HepG2 (cell line): ENCODE measurements around the gene BANK1. TPM values are rescaled to one million over a fixed set of nuclear protein-coding genes. Genes with fewer than 3 reads are reported as not detected.

Source experiments
- ATAC-seq: fragments of 200-7000 bp; cut with Tn5 transposase; 3 replicates; pipeline ENCODE4 v1.9.1; 2020; ENCODE audit warnings: mild to moderate bottlenecking, moderate library complexity
- BruUV-seq: library from RNA; stranded (reverse); fragments of 400-500 nt; replicated peaks from 2 replicates; lab custom pipeline; 2021; lab: Mats Ljungman, UMichigan
- CTCF ChIA-PET: fragments of 300-600 bp; formaldehyde crosslinking; extraction: SDS; loops from one replicate; lab custom pipeline; 2021; ENCODE audit warnings: low total read pairs, inconsistent platforms, low intra/inter-chr PET ratio; lab: Yijun Ruan, JAX
- POLR2A ChIA-PET: fragments of 350-600 bp; sonication (Branson Sonifier 250); formaldehyde crosslinking; loops from one replicate; lab custom pipeline; 2020; ENCODE audit warnings: antibody characterized with exemption, inconsistent platforms; lab: Yijun Ruan, JAX
- DNase-seq: peaks from one replicate; pipeline ENCODE4 v3.0.0-alpha.2; 2015; ENCODE audit warnings: low spot score
- FAIRE-seq: peaks from 3 replicates; lab custom pipeline; 2011; peaks lifted over from hg19 to GRCh38; lab: Jason Lieb, UNC
- H2AFZ ChIP-seq: one replicate; pipeline ENCODE4 v1.6.1; 2011; ENCODE audit warnings: low read length, inconsistent platforms
- H3K27ac ChIP-seq: fragments of 300-600 bp; 3 replicates; pipeline ENCODE4 v1.8.0; 2011; ENCODE audit warnings: mixed run types, mild to moderate bottlenecking, mixed read lengths, low read length, inconsistent platforms; ENCODE audit not compliant: insufficient read depth; ENCODE audit errors: extremely low read length
- H3K27me3 ChIP-seq, 2 experiments: fragments of 200-600 bp in 1 of 2; 2 replicates in 1 of 2; 3 replicates in 1 of 2; pipeline versions ENCODE4 v1.6.0 to v1.8.0; 2011; ENCODE audit warnings: low read length in 2 of 2, mild to moderate bottlenecking in 2 of 2, moderate library complexity in 2 of 2, inconsistent platforms in 1 of 2; ENCODE audit not compliant: insufficient read depth in 2 of 2, control insufficient read depth in 1 of 2
- H3K36me3 ChIP-seq, 2 experiments: fragments of 200-600 bp in 1 of 2; replicated peaks in 1 of 2; 2 replicates in 1 of 2; 3 replicates in 1 of 2; pipeline versions ENCODE4 v1.5.1 to v1.8.0; 2011; ENCODE audit warnings: low read length in 2 of 2, inconsistent platforms in 1 of 2; ENCODE audit not compliant: insufficient read depth in 2 of 2, control insufficient read depth in 1 of 2
- H3K4me1 ChIP-seq: 2 replicates; pipeline ENCODE4 v1.5.1; 2012; ENCODE audit warnings: low read length, inconsistent platforms; ENCODE audit not compliant: insufficient read depth
- H3K4me2 ChIP-seq: 2 replicates; pipeline ENCODE4 v1.6.0; 2011; ENCODE audit warnings: low read depth, low read length, inconsistent platforms
- H3K4me3 ChIP-seq, 3 experiments: fragments of 200-600 bp in 1 of 3; sonication (generic), shearing (Covaris generic) in 1 of 3; replicated peaks in 1 of 3; 2 replicates each; pipeline ENCODE4 v1.5.1; 2011 to 2016; ENCODE audit warnings: low read length in 3 of 3, inconsistent platforms in 2 of 3, low read depth in 2 of 3, mild to moderate bottlenecking in 2 of 3, control low read depth in 1 of 3, mixed read lengths in 1 of 3; ENCODE audit not compliant: insufficient read depth in 1 of 3
- H3K79me2 ChIP-seq: one replicate; pipeline ENCODE4 v1.6.1; 2011; ENCODE audit warnings: low read length, inconsistent platforms; ENCODE audit not compliant: insufficient read depth
- H3K9ac ChIP-seq: 2 replicates; pipeline ENCODE4 v1.6.0; 2011; ENCODE audit warnings: mild to moderate bottlenecking, low read depth, low read length, inconsistent platforms; ENCODE audit not compliant: insufficient read depth
- H3K9me3 ChIP-seq: 2 replicates; pipeline ENCODE4 v1.5.1; 2012; ENCODE audit warnings: mild to moderate bottlenecking, low read length
- H4K20me1 ChIP-seq: 2 replicates; pipeline ENCODE4 v1.6.0; 2011; ENCODE audit warnings: inconsistent platforms, mild to moderate bottlenecking, low read length, moderate library complexity; ENCODE audit not compliant: insufficient read depth
- CENPX ChIP-seq: sonication (generic); formaldehyde crosslinking; IDR thresholded peaks from 2 replicates; pipeline ENCODE4 v1.9.0; 2021; ENCODE audit warnings: mild to moderate bottlenecking, missing genetic modification reagents, moderate library complexity
- EP300 ChIP-seq, 3 experiments: sonication (generic) in 1 of 3; formaldehyde crosslinking in 1 of 3; IDR thresholded peaks; 2 replicates each; pipeline versions ENCODE4 v1.5.1 to v1.6.1; 2011 to 2020; ENCODE audit warnings: low read depth in 2 of 3, low read length in 2 of 3, borderline replicate concordance in 1 of 3, improper control_type of control experiment in 1 of 3, mild to moderate bottlenecking in 1 of 3, missing genetic modification reagents in 1 of 3, moderate library complexity in 1 of 3
- KLF11 ChIP-seq: IDR thresholded peaks from 2 replicates; pipeline ENCODE4 v1.6.1; 2016; ENCODE audit warnings: missing compliant biosample characterization
- SATB2 ChIP-seq: sonication (generic); formaldehyde crosslinking; IDR thresholded peaks from 2 replicates; pipeline ENCODE4 v1.5.0; 2020; ENCODE audit warnings: missing genetic modification reagents
- SOX5 ChIP-seq: IDR thresholded peaks from 2 replicates; pipeline ENCODE4 v1.6.1; 2016; ENCODE audit warnings: borderline replicate concordance
- SOX6 ChIP-seq, 2 experiments: fragments of 450-650 bp in 1 of 2; sonication (generic) in 1 of 2; formaldehyde crosslinking in 1 of 2; IDR thresholded peaks; 2 replicates each; pipeline versions ENCODE4 v1.4.0 to v1.6.1; 2017 to 2020; ENCODE audit warnings: antibody characterized with exemption in 1 of 2, mild to moderate bottlenecking in 1 of 2, missing genetic modification reagents in 1 of 2
- ZNF180 ChIP-seq: sonication (generic); formaldehyde crosslinking; IDR thresholded peaks from 2 replicates; pipeline ENCODE4 v1.4.0; 2020; ENCODE audit warnings: low read depth, missing genetic modification reagents, borderline replicate concordance
- ZNF737 ChIP-seq: sonication (generic); formaldehyde crosslinking; IDR thresholded peaks from 2 replicates; pipeline ENCODE4 v1.5.0; 2020; ENCODE audit warnings: missing genetic modification reagents, mild to moderate bottlenecking, borderline replicate concordance
- WGBS: methylation state at CpG from one replicate; pipeline ENCODE4 v1.1.6; 2017; ENCODE audit warnings: low lambda C conversion rate; 5-methylcytosine and 5-hydroxymethylcytosine counted together
- in situ Hi-C: cut with HindIII; loops from 2 replicates; pipeline ENCODE4 v1.10.0; 2017; ENCODE audit warnings: low pct_unique_long_range_greater_than_20kb; ENCODE audit not compliant: extremely low pct_ligation_motif_present
- intact Hi-C: fragments of 100-400 bp; cut with micrococcal nuclease; formaldehyde crosslinking; loops from one replicate; pipeline ENCODE4 v1.10.0; 2022; ENCODE audit not compliant: unreplicated experiment
- polyA plus RNA-seq, 8 experiments: library from polyadenylated mRNA; depleted of rRNA in 3 of 8; stranded (reverse) in 7 of 8; unstranded in 1 of 8; fragments of >200 nt; fragmentation: Illumina TruSeq in 4 of 8; extraction: Trizol in 4 of 8; gene quantifications; 2 replicates each; pipeline versions ENCODE4 v1.2.1 to v1.2.3, GENCODE V29; 2011 to 2016; ENCODE audit warnings: low read depth in 4 of 8, missing spikeins in 1 of 8, mixed read lengths in 1 of 8; ENCODE audit not compliant: insufficient read depth in 1 of 8
- total RNA-seq, 5 experiments: library from RNA; depleted of rRNA; stranded (reverse); fragments of >200 nt; fragmentation: Illumina TruSeq; extraction: Trizol; gene quantifications; 2 replicates each; pipeline ENCODE4 v1.2.3, GENCODE V29; 2016; ENCODE audit warnings: low read depth in 1 of 5
- TF ChIP-seq, protein P1 (sequence below): IDR thresholded peaks from 2 replicates; pipeline ENCODE4 v1.6.1; 2016; ENCODE audit warnings: missing biosample characterization, missing genetic modification reagents, low read depth
- TF ChIP-seq, protein P2 (sequence below): IDR thresholded peaks from 2 replicates; pipeline ENCODE4 v1.6.1; 2012; ENCODE audit warnings: low read depth, low read length, improper control_type of control experiment
- TF ChIP-seq, protein P3 (sequence below): sonication (generic); formaldehyde crosslinking; IDR thresholded peaks from 2 replicates; pipeline ENCODE4 v1.9.0; 2021; ENCODE audit warnings: missing genetic modification reagents, borderline replicate concordance
- TF ChIP-seq, protein P4 (sequence below): sonication (generic); formaldehyde crosslinking; IDR thresholded peaks from 2 replicates; pipeline ENCODE4 v1.5.0; 2020; ENCODE audit warnings: mild to moderate bottlenecking, missing genetic modification reagents, borderline replicate concordance

Gene BANK1
- total and polyA plus RNA-seq, 2 of the 13 experiments (the other 11 are each of a cell fraction or from before 2014, with no cell fraction given): 0.15 TPM; not detected in 1

DNA sequence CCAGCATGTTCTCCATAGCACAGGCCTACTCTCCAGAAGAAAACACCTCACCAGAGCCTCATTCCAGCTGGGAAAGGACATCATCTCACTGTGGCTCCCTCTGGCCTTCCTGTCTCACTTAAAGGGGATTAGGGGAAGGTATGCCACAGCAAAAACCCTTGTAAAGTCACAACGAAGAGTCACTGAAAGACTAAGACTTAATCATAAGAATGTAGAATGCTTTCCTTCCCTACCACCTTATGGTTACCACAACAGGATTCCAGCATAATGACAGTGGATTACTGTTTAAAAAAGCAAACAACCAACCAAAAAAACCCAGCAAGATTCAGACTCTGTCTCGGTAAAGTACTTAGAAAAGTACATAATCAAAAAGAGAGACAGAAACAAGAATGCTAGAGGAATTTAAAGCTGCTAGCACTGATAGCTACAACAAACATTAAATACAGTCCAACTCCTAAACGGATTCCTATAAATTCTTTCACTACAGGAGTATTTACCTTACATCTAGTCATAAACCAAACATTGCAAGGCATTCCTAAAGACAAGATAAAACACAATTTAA lies 75.1 kb downstream of the BANK1 start:
- Histone ChIP-seq H3K4me2 (0 out of 2 replicates have a peak overlapping the region, but pooled peaks have one; percentile 34), H3K4me1 (peaks cover 19% of the 10 kb centered on the region), H3K9ac (peak overlapping the region; percentile 40; the same call in 1 of the 2 replicates), H4K20me1 (no peaks in the 10 kb centered on the region), H3K27me3 (no peaks in the 10 kb centered on the region), H3K27ac (peak overlapping the region; percentile 51), H3K79me2 (no peaks in the 10 kb centered on the region), H3K36me3 (no peaks in the 10 kb centered on the region), H2AFZ (no peak overlapping the region), H3K4me3 (no peak overlapping the region), H3K9me3 (no peaks in the 10 kb centered on the region)
- ATAC-seq (peak; percentile 92), FAIRE-seq (peak; percentile 34), DNase-seq (peak; percentile 83)
- in situ Hi-C loops: no loop called here
- no TSS peak for BruUV-seq
- 0% methylated on average over 3 of the region's 3 CpGs for WGBS
- ChIA-PET POLR2A (no interaction called here), CTCF (no interaction called here)
- intact Hi-C loops: no loop called here
- TF ChIP-seq CENPX (no peak), EP300 (IDR thresholded peaks at IDR 0.05; ENCODE audit: low read depth in 2 of 2, low read length in 2 of 2) (peak in 1 of 2 experiments; percentile 35; a peak in 1 of 4 replicates), EP300 (CRISPR knock-in tag; IDR thresholded peaks at IDR 0.05; ENCODE audit: borderline replicate concordance) (no peak), ZNF180 (CRISPR knock-in tag) (no peak), SOX5 (peak; percentile 32; the same call in 1 of the 2 replicates), KLF11 (no peak), ZNF737 (CRISPR knock-in tag) (no peak), SOX6 (IDR thresholded peaks at IDR 0.05) (no peak), SOX6 (CRISPR knock-in tag; IDR thresholded peaks at IDR 0.05) (peak; percentile 21; the same call in 1 of the 2 replicates), SATB2 (no peak)
- TF ChIP-seq, protein P1, sequence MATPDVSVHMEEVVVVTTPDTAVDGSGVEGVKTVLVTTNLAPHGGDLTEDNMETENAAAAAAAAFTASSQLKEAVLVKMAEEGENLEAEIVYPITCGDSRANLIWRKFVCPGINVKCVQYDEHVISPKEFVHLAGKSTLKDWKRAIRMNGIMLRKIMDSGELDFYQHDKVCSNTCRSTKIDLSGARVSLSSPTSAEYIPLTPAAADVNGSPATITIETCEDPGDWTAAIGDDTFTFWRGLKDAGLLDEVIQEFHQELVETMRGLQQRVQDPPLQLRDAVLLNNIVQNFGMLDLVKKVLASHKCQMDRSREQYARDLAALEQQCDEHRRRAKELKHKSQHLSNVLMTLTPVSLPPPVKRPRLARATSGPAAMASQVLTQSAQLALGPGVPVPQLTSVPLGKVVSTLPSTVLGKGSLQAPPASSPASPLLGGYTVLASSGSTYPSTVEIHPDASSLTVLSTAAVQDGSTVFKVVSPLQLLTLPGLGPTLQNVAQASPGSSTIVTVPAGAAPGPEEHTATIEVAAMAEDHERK (CRISPR knock-in tag): no peak
- TF ChIP-seq, protein P2, sequence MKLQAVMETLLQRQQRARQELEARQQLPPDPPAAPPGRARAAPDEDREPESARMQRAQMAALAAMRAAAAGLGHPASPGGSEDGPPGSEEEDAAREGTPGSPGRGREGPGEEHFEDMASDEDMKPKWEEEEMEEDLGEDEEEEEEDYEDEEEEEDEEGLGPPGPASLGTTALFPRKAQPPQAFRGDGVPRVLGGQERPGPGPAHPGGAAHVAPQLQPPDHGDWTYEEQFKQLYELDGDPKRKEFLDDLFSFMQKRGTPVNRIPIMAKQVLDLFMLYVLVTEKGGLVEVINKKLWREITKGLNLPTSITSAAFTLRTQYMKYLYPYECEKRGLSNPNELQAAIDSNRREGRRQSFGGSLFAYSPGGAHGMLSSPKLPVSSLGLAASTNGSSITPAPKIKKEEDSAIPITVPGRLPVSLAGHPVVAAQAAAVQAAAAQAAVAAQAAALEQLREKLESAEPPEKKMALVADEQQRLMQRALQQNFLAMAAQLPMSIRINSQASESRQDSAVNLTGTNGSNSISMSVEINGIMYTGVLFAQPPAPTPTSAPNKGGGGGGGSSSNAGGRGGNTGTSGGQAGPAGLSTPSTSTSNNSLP: peak; percentile 53; the same call in 1 of the 2 replicates
- TF ChIP-seq, protein P3, sequence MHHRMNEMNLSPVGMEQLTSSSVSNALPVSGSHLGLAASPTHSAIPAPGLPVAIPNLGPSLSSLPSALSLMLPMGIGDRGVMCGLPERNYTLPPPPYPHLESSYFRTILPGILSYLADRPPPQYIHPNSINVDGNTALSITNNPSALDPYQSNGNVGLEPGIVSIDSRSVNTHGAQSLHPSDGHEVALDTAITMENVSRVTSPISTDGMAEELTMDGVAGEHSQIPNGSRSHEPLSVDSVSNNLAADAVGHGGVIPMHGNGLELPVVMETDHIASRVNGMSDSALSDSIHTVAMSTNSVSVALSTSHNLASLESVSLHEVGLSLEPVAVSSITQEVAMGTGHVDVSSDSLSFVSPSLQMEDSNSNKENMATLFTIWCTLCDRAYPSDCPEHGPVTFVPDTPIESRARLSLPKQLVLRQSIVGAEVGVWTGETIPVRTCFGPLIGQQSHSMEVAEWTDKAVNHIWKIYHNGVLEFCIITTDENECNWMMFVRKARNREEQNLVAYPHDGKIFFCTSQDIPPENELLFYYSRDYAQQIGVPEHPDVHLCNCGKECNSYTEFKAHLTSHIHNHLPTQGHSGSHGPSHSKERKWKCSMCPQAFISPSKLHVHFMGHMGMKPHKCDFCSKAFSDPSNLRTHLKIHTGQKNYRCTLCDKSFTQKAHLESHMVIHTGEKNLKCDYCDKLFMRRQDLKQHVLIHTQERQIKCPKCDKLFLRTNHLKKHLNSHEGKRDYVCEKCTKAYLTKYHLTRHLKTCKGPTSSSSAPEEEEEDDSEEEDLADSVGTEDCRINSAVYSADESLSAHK (CRISPR knock-in tag): no peak
- TF ChIP-seq, protein P4, sequence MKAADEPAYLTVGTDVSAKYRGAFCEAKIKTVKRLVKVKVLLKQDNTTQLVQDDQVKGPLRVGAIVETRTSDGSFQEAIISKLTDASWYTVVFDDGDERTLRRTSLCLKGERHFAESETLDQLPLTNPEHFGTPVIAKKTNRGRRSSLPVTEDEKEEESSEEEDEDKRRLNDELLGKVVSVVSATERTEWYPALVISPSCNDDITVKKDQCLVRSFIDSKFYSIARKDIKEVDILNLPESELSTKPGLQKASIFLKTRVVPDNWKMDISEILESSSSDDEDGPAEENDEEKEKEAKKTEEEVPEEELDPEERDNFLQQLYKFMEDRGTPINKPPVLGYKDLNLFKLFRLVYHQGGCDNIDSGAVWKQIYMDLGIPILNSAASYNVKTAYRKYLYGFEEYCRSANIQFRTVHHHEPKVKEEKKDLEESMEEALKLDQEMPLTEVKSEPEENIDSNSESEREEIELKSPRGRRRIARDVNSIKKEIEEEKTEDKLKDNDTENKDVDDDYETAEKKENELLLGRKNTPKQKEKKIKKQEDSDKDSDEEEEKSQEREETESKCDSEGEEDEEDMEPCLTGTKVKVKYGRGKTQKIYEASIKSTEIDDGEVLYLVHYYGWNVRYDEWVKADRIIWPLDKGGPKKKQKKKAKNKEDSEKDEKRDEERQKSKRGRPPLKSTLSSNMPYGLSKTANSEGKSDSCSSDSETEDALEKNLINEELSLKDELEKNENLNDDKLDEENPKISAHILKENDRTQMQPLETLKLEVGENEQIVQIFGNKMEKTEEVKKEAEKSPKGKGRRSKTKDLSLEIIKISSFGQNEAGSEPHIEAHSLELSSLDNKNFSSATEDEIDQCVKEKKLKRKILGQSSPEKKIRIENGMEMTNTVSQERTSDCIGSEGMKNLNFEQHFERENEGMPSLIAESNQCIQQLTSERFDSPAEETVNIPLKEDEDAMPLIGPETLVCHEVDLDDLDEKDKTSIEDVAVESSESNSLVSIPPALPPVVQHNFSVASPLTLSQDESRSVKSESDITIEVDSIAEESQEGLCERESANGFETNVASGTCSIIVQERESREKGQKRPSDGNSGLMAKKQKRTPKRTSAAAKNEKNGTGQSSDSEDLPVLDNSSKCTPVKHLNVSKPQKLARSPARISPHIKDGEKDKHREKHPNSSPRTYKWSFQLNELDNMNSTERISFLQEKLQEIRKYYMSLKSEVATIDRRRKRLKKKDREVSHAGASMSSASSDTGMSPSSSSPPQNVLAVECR (CRISPR knock-in tag): no peak
